ENCODE measurements around the gene PLP1.
"Not testable (repeated sequence)": the region's sequence is repeated elsewhere in the genome, so short reads cannot be mapped to it uniquely, and the experiment has no call there.

Gene PLP1

GRCh38 chrX:103818842-103819619 is 42.4 kb downstream of the PLP1 start:
- no peak overlapping the region for H3K4me3 ChIP-seq (replicated peaks; ENCODE audit: low read depth, low read length)
- H3K36me3 ChIP-seq (ENCODE audit: control insufficient read depth, insufficient read depth, low read length), result no peaks in the 10 kb centered on the region
- no peak for TF ChIP-seq CTCF (IDR thresholded peaks at IDR 0.05; ENCODE audit: insufficient read depth, low read length, poor library complexity, severe bottlenecking)
- no peak for DNase-seq (ENCODE audit: extremely low read depth, insufficient read length)
- H3K27me3 ChIP-seq (replicated peaks; ENCODE audit: control insufficient read depth, insufficient read depth, low read length), result no peaks in the 10 kb centered on the region

- H3K27me3 ChIP-seq (replicated peaks; ENCODE audit: control insufficient read depth, insufficient read depth, low read length); H3K4me3 ChIP-seq (replicated peaks; ENCODE audit: low read depth, low read length); H3K36me3 ChIP-seq (ENCODE audit: control insufficient read depth, insufficient read depth, low read length); DNase-seq (ENCODE audit: extremely low read depth, insufficient read length): not testable (repeated sequence)
These were observed 44.2 kb downstream of the PLP1 start for GRCh38 chrX:103820802-103821201.

GRCh38 chrX:103823591-103823990 is 47.0 kb downstream of the PLP1 start:
- Histone ChIP-seq H3K36me3 (ENCODE audit: control insufficient read depth, insufficient read depth, low read length) (no peaks in the 10 kb centered on the region), H3K4me3 (replicated peaks; ENCODE audit: low read depth, low read length) (no peak overlapping the region), H3K27me3 (replicated peaks; ENCODE audit: control insufficient read depth, insufficient read depth, low read length) (no peaks in the 10 kb centered on the region)
- no peak for TF ChIP-seq CTCF (IDR thresholded peaks at IDR 0.05; ENCODE audit: insufficient read depth, low read length, poor library complexity, severe bottlenecking)
- DNase-seq (ENCODE audit: extremely low read depth, insufficient read length), result no peak

- Histone ChIP-seq H3K36me3 (ENCODE audit: control insufficient read depth, insufficient read depth, low read length) (no peaks in the 10 kb centered on the region), H3K27me3 (replicated peaks; ENCODE audit: control insufficient read depth, insufficient read depth, low read length) (no peaks in the 10 kb centered on the region), H3K4me3 (replicated peaks; ENCODE audit: low read depth, low read length) (no peak overlapping the region)
- DNase-seq (ENCODE audit: extremely low read depth, insufficient read length), result no peak
- TF ChIP-seq CTCF (IDR thresholded peaks at IDR 0.05; ENCODE audit: insufficient read depth, low read length, poor library complexity, severe bottlenecking), result no peak
These were observed 49.2 kb downstream of the PLP1 start for GRCh38 chrX:103825881-103826280.

- no peak for TF ChIP-seq CTCF (IDR thresholded peaks at IDR 0.05; ENCODE audit: insufficient read depth, low read length, poor library complexity, severe bottlenecking)
- H3K27me3 ChIP-seq (replicated peaks; ENCODE audit: control insufficient read depth, insufficient read depth, low read length), result no peaks in the 10 kb centered on the region
- H3K4me3 ChIP-seq (replicated peaks; ENCODE audit: low read depth, low read length), result no peak overlapping the region
- H3K36me3 ChIP-seq (ENCODE audit: control insufficient read depth, insufficient read depth, low read length), result no peaks in the 10 kb centered on the region
- DNase-seq (ENCODE audit: extremely low read depth, insufficient read length), result no peak
These were observed 51.9 kb downstream of the PLP1 start for GRCh38 chrX:103828529-103828928.

GRCh38 chrX:103830848-103831247 is 54.2 kb downstream of the PLP1 start:
- Histone ChIP-seq H3K36me3 (ENCODE audit: control insufficient read depth, insufficient read depth, low read length) (no peaks in the 10 kb centered on the region), H3K4me3 (replicated peaks; ENCODE audit: low read depth, low read length) (no peak overlapping the region), H3K27me3 (replicated peaks; ENCODE audit: control insufficient read depth, insufficient read depth, low read length) (no peaks in the 10 kb centered on the region)
- no peak for TF ChIP-seq CTCF (IDR thresholded peaks at IDR 0.05; ENCODE audit: insufficient read depth, low read length, poor library complexity, severe bottlenecking)
- DNase-seq (ENCODE audit: extremely low read depth, insufficient read length), result no peak
